Activated CD4-positive, alpha-beta T cell treated with anti-CD3 and anti-CD28 coated beads for 24 hours (primary cell): ENCODE results near the gene ARHGAP24.

Experiments used
- DNase-seq, 2 donors: peaks; one replicate each; pipeline ENCODE4 v3.0.0-alpha.2; 2020; ENCODE audit warnings: low read depth in 2 of 2

The ARHGAP24 gene

DNA sequence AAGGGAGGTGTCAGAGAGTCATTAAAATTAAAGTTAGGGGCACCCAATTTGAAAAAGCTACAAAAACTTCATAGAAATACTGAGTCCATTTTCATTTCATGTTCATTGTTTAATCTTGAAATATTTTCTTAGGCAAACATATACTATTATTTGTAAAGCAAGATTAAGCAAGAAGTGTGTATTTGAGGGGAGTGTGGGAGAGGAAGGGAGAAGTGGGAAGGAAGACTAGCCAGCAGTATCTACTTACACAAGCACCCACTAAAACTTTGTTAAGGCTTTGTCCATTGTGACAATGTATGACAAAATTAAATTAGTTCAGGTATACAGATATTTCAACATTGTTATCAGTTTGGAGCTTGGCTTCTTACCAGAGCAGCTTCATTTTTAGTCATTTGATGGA is 222.9 kb downstream of the ARHGAP24 start:
- DNase-seq: no peak

DNA sequence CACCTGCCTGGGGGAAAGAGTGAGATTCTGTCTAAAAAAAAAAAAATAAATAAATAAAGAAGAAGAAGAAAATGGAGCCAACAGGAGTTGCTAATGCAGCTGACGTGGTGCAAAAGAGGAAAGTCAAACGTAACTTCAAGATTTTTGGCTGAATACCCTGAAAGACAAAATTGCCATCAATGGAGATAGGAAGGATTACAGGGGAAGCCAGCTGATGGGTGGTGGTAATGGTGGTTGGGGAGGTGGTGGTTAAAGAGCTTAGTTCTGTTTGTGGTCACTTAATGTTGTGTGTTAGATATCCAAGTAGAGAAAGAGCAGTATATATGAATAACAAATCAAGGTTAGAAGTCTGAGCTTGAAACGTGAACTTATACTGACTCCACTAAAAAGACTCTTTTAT is 225.4 kb downstream of the ARHGAP24 start:
- no peak for DNase-seq

DNA sequence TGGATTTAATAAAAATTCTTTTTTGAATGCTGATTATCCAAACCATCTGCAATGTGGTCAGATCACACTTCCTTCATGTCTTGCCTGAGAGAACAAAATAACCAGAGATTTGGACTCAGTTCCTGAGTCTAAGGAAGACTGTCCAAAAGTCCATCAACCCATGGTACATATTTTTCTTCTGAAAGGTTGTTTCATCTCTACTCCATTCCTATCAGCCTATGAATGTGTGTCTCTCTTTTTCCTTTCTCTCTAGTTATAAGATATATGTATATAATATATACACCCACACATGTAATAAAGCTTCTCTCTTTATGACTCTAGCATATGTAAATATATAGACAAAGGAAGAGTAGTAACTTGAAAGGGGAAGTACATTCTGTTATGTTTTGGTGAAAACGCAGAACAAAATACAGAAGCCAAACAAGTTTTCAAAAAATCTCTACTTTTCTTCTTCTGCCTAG is 226.9 kb downstream of the ARHGAP24 start:
- no peak for DNase-seq

DNA sequence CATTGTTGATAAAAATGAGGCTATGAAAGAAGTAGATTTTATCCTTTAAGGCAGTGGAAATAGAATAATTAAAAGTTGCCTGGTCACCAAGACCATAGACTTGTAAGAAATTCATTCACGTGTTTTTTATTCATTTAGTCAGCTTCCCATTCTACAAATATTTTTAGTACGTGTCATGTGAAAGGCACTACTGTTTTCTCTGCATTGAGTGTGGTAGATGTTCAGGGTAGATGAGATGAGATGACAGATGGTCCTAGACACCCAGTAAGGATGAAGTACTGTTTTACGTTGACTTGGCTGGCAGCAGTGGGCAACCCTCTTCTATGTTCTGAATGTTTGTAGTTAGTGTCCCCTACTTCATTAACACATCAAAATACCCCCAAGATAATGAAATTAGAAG is 228.1 kb downstream of the ARHGAP24 start:
- DNase-seq: no peak

DNA sequence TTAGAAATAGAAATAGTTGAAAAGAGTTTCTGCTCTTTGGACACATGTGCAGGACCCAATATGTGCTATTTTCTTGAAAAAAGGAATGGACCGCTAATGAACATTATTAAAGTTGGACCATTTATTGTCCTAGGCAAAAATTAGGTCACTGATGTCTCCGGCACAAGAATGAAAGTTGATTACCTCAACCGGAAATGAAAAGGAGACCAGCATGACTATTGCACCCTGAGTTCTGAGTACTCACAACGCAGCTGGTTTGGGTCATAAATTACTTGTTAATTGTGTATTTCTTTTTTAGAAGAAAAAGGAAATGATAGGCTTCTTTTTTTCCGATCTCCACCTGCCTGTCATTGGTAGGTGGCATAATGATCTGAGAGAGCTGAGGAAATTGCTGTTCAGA is 232.7 kb downstream of the ARHGAP24 start:
- DNase-seq: no peak

DNA sequence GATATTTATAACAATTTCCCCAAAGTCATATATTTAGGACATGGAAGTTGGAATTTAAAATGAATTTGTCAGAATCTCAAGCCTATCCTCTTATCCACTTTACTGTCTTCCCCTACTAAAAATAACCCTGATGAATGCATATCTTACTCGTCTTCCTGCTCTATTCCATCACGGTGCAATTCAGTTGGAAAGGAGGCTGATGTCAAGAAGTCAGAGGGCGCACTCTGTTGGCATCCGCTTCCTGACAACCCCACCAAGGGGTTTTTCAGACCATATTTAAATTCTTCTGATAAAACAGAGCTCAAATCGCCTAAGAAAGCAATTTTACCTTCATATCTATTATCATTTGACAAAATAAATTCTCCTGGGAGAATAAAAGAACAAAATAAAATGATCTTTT is 233.5 kb downstream of the ARHGAP24 start:
- DNase-seq: no peak

DNA sequence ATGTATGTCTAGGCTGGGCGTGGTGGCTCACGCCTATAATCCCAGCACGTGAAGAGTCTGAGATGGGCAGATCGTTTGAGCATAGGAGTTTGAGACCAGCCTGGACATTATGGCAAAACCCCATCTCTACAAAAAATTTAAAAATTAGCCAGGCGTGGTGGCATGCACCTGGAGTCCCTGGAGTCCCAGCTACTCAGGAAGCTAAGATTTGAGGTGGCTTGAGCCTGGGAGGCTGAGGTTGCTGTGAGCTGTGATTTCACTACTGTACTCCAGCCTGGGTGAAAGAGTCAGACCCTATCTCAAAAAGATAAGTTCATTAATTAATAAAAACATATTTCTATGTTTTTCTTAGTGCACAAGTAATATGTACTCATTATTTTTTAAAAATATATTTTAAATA is 238.1 kb downstream of the ARHGAP24 start:
- DNase-seq: no peak

DNA sequence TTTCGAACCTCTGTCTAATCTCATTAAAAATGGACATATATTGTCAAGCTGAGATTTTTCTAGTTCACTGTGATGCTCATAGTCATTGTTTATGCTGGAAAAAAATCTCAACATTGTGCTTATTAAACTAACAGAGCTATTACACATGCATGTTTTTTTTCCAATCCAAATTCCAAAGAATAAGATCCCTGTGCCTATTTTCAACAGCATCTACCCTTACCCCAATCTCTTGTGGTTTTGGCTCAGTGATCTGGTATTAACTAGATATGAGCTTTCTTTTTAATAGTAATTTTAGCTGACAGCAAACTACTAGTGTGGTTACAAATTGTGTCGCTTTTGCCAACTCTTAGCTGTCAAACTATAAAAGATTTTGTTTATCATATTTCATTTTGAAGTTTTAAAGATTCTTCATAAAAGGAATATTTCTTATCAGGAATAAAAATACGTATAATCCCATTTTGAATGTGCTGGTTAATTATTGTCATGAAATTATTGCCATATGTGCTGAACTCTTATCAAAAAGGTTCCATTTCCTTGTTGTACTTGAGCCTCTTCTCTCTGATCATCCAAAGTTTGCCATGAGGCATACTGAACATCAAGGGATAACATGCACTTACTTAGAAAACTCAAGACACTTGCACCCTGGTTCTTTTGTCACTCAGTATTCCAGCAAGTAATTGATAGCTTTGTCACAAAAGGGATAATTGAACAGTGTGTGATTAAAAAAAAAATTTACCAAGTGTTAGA is 241.2 kb downstream of the ARHGAP24 start:
- DNase-seq: no peak

DNA sequence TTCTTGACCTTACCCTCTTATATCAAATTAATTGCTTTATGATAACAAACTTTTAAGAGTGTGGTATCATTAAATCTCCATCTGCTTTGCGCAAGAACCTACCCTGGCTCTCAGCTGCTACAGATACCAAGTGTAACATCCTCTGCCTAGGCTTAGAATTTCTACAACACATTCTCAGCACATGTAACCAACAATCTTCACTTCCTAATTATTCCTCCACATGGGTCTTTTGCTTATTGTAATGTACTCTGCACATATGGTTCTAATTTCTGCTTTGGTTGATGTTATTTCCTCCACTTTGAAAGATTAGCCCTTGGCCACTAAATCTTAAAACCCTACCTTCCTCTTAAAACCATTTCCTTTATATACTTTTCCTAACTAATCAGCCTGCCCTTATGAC is 242.4 kb downstream of the ARHGAP24 start:
- DNase-seq: no peak

DNA sequence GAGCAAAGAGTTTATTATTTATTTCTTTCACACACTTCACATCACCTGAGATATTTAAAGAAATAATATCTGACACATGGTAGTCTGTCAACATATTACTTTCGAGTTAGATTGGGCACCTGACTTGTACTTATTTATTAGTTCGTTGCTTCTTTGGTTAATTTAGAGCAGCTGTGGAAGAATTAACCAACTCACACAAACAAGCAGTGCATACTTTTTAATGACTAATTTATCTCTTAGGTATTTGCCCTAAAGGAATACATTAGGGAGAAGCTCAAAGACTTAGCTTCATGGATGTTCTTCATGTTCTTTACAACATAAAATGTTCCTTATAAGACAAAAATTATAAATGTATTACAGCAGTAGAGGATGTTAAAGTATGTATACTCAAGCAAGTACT is 242.9 kb downstream of the ARHGAP24 start:
- DNase-seq: no peak

DNA sequence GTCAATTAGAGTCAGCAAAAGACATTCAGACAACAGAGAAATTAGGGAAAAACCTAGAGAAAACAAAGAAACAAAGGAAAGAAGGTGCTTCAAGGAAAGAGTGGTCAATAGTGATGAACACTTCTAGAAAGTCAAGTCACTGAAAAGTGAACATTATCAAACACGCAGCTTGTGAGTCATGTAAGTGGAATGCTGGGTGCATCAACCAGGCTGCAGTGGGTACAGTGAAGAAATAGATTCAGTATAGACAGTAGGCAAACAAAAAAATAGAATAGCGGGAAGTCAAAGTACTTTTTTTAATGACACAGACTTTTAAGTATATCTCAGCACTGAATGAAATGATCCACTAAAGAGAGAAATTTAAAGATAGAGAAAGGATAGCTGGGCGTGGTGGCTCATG is 245.8 kb downstream of the ARHGAP24 start:
- DNase-seq: no peak

DNA sequence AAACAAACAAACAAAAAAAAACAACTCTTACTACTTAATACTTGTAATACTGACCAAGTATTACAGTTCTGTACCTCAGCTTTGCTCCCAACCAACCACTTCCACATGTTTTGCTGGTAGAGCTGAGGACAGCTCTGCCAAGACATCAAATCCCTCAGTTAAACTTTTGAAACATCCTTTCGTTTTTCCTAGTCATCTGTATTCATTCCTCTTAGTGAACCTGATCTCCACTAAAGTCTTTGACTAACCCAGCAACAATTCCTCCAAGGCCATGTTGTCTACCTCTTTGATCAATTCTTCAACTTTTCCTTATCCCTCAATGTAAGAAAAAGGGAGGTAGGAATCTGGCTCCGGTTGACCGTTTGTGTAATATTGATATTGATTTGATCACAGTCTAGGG is 247.5 kb downstream of the ARHGAP24 start:
- no peak for DNase-seq

DNA sequence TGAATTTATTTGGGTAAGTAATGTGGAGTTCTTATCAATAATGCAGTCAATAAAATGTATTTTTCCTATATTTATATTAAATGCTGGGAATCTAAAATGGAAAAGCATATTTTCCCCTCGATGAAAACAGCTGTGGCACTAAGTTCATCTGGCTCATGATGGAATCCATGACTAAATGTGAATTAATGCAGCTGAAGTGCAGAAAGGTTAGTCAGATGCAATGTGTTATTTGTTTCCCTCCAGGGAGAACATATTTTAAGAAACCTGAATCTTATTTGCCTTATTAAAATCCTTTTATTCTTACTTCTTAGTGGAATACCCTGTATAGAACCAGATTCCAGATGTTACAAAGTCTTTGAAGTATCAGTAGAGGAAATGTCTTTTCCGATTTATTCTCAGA is 247.9 kb downstream of the ARHGAP24 start:
- DNase-seq: no peak

DNA sequence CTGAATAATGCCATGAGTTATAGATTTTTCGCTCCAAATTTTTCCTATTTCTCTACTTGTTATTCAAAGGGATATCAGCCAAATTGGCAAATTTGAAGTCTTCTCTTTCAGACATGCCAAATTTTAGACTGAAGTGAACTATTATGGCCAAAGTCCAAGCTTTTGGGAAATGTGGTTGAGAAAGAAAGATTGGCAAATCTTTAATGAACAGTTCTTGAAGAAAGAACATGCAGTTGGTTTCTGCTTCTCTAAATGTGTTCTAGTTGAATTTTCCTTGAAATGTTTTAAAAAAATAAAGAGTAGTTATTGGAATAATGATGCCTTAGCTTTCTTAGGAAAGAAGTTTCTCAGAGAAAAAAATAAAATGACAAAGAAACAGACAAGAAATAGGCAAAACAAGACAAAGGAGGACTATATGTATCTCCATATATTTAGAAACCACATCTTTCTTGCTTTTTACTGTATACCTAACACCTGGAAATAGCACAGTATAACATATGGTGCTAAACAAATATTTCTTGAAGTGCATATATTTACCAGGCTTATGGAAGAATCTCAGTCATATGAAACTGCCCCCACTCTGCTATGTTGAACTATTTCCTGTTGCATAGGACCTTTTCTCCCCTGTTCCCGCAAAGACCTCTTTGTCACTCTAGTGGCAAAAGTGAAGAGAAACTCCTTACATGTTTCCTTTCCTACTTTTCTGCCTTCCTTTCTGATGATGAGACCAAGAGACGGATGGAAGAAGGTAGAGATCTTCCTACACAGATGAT is 250.0 kb downstream of the ARHGAP24 start:
- DNase-seq: no peak

DNA sequence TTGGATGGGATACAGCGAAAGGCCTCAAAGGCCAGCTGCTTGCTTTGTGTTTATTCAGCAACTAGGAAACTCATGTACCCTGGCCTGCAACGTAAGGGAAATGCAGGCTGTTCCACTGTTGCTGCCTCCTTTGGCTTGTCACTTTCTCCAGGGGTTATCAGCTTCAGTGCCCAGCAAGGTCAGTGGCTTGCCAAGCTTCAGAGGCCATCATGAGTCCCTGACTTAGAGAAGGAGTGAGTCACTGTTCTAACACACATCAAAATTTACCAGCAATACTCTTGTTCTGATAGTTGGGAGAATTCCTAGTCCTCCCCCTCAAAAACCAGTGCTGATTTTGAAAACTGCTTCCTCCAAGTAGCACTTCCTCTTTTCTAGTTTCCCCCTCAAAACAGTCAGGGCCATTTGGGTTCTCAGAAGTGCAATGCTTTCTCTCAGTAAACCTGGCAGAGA is 250.8 kb downstream of the ARHGAP24 start:
- no peak for DNase-seq

DNA sequence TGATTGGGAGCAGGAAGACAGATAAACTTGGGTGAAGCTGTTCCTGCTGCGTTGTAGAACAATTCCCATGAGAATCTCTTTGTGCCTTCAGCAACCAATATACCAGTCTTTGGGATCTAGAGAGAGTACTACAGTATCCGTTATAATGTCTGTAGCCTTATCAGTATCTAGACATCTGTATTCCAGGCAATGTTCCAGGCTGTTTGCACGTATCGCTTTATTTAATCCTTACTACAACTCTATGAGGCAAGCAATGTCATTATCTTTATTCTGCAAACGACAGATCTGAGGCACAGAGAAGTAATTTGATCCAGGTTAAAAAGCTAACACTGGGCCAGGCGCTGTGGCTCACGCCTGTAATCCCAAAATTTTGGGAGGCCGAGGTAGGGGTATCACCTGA is 251.6 kb downstream of the ARHGAP24 start:
- DNase-seq: no peak

DNA sequence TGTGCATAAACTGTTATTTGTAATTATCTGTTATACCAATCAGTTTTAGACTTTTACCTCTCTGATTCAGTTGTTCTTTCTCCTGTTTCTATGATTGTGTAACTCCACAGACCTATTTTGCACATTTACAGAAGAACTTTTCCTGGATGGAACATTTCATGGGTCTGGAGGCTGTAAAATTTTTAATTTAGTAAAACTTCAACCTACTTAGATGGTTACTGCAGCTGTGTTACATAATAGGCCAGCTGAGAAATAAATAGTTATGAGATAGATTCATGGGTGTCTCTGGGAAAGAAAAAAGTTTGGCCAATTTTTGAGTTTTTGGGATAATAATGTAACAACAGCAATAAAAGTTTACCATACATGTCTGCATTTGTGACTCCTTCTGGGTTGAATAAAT is 253.5 kb downstream of the ARHGAP24 start:
- DNase-seq: no peak

DNA sequence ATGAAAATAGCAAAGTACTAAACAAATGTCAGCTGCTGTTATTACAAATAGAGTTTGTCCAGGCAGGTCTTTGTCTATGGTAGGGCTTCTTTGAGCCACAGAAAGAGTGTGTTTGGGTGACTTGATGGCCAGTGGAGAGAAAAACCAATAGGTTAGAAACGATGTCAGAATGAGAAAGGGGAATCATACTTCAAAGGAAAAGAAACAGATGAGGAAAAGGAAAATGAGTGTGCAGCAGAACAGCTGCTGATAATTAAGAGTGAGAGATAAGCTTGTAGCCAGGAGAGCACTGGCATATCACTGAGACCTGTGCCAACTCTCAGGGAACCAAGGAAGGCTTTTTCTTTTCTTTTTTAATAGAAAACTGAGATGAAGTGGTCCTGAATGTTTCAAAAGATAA is 257.2 kb downstream of the ARHGAP24 start:
- DNase-seq: no peak

DNA sequence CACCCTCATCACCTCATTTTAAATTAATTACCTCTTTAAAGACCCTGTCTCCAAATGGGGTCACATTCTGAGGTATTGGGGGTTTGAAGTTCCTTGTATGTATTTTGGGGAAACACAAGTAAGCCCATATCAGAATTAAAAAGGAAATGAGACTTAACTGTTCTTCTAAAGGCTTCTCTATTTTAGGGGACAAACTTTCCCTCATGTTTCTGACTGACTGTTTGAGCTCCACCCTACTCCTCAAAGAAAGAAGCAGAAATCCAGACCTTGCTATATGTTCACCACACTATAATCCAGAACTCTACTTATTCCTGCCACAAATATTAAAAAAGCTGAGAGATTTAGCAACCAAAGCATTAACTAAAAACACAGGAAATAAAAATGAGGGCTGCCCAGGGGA is 258.8 kb downstream of the ARHGAP24 start:
- DNase-seq: no peak

DNA sequence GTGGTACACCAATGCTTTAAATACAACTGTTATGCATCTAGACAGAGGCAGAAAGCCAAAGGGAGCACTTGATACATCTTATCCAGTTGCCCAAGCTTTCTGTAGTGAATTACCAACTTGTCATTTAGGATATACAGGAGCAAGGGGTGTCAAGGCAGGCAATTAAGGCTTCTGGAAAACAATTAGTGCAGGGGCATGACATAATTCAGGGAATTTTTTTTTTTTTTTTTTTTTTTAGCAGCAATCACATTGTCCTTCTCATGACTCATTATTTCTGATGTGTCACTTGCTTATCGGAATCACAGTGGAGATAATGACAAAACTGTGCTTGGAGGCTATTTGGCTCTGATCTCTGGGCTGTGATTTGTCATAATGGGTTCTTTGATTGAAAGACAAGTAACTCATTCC is 259.5 kb downstream of the ARHGAP24 start:
- no peak for DNase-seq

DNA sequence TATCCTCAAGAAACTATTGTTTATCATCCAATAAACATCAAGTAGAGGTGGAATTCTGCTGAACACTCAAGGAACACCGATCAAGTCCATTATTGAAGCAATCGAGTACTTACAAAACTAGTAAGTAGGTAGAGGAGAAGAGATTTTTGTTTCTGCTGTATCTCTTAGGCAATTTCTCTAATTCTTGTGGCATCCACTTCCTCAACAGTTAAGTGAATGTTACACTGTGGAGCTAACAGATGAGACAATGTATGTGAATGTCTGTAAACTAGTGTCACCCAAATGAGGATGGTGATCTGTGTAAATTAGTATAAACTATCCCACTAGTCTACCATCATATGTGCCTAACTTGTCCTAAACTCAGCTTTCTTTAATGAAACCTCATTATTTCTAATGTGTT is 261.6 kb downstream of the ARHGAP24 start:
- no peak for DNase-seq

DNA sequence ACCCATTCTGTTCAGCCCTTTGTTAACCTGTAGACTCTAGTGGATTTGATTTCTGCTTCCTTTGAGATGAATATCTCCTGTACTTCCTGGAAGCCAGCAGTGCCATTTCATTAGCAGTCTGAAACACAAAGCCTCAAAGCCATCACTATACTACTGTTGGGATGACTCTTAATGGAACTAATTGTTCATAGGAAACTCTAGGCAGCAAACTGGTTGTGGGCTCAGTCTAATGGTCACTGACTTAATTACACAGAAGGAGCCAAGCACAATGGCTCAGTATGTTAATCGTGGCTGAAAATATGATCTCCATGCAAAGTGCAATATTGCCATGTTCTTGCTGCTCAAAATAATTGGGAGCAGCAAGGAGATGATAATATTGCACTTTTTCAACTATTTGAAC is 262.3 kb downstream of the ARHGAP24 start:
- DNase-seq: no peak

DNA sequence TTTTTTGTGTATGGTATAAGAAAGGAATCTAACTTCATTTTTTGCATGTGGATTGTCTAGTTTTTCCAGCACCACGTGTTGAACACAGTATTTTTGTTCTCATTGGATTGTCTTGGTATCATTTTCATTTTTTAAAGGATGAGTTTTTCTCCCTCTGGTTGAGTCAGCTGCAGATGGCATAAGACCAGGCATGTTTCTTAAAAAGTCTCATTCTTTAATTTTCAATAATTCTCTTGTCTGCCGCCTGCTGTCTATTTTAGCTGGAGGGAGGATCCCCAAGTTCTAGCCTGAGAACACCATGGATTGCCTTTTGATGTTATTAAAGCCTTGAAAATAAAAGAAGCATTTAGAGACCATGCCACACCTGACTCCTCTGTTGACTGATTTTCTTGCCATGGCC is 263.8 kb downstream of the ARHGAP24 start:
- DNase-seq: no peak
